Subcutaneous abdominal adipose tissue (tissue), 5 donors: ENCODE measurements around the gene PTPRD.
"Not testable (repeated sequence)": the region's sequence is repeated elsewhere in the genome, so short reads cannot be mapped to it uniquely, and the experiment has no call there.

Experiments
- H3K27ac ChIP-seq: one replicate; pipeline ENCODE4 v1.7.0; 2013; ENCODE audit warnings: low read depth, mild to moderate bottlenecking, inconsistent platforms, low read length, moderate library complexity
- H3K27me3 ChIP-seq, 5 donors: one replicate each; pipeline ENCODE4 v1.7.0; 2013; ENCODE audit warnings: low read length in 5 of 5, inconsistent platforms in 1 of 5; ENCODE audit not compliant: control insufficient read depth in 5 of 5, insufficient read depth in 4 of 5
- H3K36me3 ChIP-seq, 5 donors: one replicate each; pipeline ENCODE4 v1.7.0; 2013; ENCODE audit warnings: low read length in 5 of 5; ENCODE audit not compliant: control insufficient read depth in 5 of 5, insufficient read depth in 5 of 5
- H3K4me1 ChIP-seq, 5 donors: one replicate each; pipeline ENCODE4 v1.7.0; 2013; ENCODE audit warnings: low read length in 5 of 5, mild to moderate bottlenecking in 3 of 5, moderate library complexity in 1 of 5; ENCODE audit not compliant: control insufficient read depth in 5 of 5, insufficient read depth in 5 of 5
- H3K4me3 ChIP-seq, 5 donors: one replicate each; pipeline ENCODE4 v1.7.0; 2013; ENCODE audit warnings: low read length in 5 of 5, low read depth in 1 of 5
- H3K9ac ChIP-seq, 5 donors: one replicate each; pipeline ENCODE4 v1.7.0; 2013; ENCODE audit warnings: low read length in 5 of 5, mild to moderate bottlenecking in 4 of 5, moderate library complexity in 3 of 5
- H3K9me3 ChIP-seq, 5 donors: one replicate each; pipeline ENCODE4 v1.7.0; 2013; ENCODE audit warnings: low read length in 5 of 5; ENCODE audit not compliant: control insufficient read depth in 5 of 5
- donor health status: healthy.
- donor health status: healthy.
- donor health status: healthy.
- donor health status: healthy.
- donor health status: healthy.

Gene PTPRD

GRCh38 chr9:8706998-8707397, 1905.8 kb downstream of the PTPRD start:
- H3K36me3 ChIP-seq, result no peaks in the 10 kb centered on the region
- H3K27me3 ChIP-seq, result no peaks in the 10 kb centered on the region
- H3K27ac ChIP-seq, result no peak overlapping the region
- no peak overlapping the region for H3K4me3 ChIP-seq
- no peaks in the 10 kb centered on the region for H3K4me1 ChIP-seq
- no peaks in the 10 kb centered on the region for H3K9me3 ChIP-seq
- H3K9ac ChIP-seq, result no peak overlapping the region

GRCh38 chr9:8706531-8706930, 1906.3 kb downstream of the PTPRD start:
- H3K4me3 ChIP-seq, result no peak overlapping the region
- H3K27me3 ChIP-seq, result no peaks in the 10 kb centered on the region
- H3K4me1 ChIP-seq, result no peaks in the 10 kb centered on the region
- no peaks in the 10 kb centered on the region for H3K36me3 ChIP-seq
- no peak overlapping the region for H3K27ac ChIP-seq
- no peak overlapping the region for H3K9ac ChIP-seq
- no peaks in the 10 kb centered on the region for H3K9me3 ChIP-seq

- no peaks in the 10 kb centered on the region for H3K27me3 ChIP-seq
- no peaks in the 10 kb centered on the region for H3K9me3 ChIP-seq
- H3K27ac ChIP-seq, result no peak overlapping the region
- H3K4me1 ChIP-seq, result no peaks in the 10 kb centered on the region
- H3K9ac ChIP-seq, result no peak overlapping the region
- H3K4me3 ChIP-seq, result no peak overlapping the region
- H3K36me3 ChIP-seq, result no peaks in the 10 kb centered on the region
Observed at GRCh38 chr9:8705861-8706260, 1906.9 kb downstream of the PTPRD start.

- Histone ChIP-seq H3K36me3 (no peaks in the 10 kb centered on the region), H3K4me1 (no peaks in the 10 kb centered on the region), H3K9ac (no peak overlapping the region), H3K27me3 (no peaks in the 10 kb centered on the region), H3K4me3 (no peak overlapping the region), H3K9me3 (no peaks in the 10 kb centered on the region), H3K27ac (no peak overlapping the region)
Observed at GRCh38 chr9:8703904-8704303, 1908.9 kb downstream of the PTPRD start.

- Histone ChIP-seq H3K9ac (no peak overlapping the region), H3K4me3 (no peak overlapping the region), H3K4me1 (no peaks in the 10 kb centered on the region), H3K36me3 (no peaks in the 10 kb centered on the region), H3K27me3 (no peaks in the 10 kb centered on the region), H3K9me3 (no peaks in the 10 kb centered on the region), H3K27ac (no peak overlapping the region)
Observed at GRCh38 chr9:8701904-8702303, 1910.9 kb downstream of the PTPRD start.

- not testable (repeated sequence) for H3K27ac ChIP-seq, H3K36me3 ChIP-seq, H3K9me3 ChIP-seq, H3K4me3 ChIP-seq, H3K9ac ChIP-seq, H3K27me3 ChIP-seq, H3K4me1 ChIP-seq
Observed at GRCh38 chr9:8697565-8697964, 1915.2 kb downstream of the PTPRD start.

GRCh38 chr9:8696516-8696915, 1916.3 kb downstream of the PTPRD start:
- Histone ChIP-seq H3K4me1 (no peaks in the 10 kb centered on the region), H3K9me3 (no peaks in the 10 kb centered on the region), H3K36me3 (no peaks in the 10 kb centered on the region), H3K27ac (no peak overlapping the region), H3K9ac (no peak overlapping the region), H3K4me3 (no peak overlapping the region), H3K27me3 (no peaks in the 10 kb centered on the region)

GRCh38 chr9:8694983-8695588, 1917.7 kb downstream of the PTPRD start:
- no peak overlapping the region for H3K9ac ChIP-seq
- no peaks in the 10 kb centered on the region for H3K9me3 ChIP-seq
- H3K36me3 ChIP-seq, result no peaks in the 10 kb centered on the region
- no peaks in the 10 kb centered on the region for H3K4me1 ChIP-seq
- H3K27ac ChIP-seq, result no peak overlapping the region
- H3K4me3 ChIP-seq, result no peak overlapping the region
- H3K27me3 ChIP-seq, result no peaks in the 10 kb centered on the region

- Histone ChIP-seq H3K36me3 (no peaks in the 10 kb centered on the region), H3K4me3 (no peak overlapping the region), H3K9ac (no peak overlapping the region), H3K27ac (no peak overlapping the region), H3K27me3 (no peaks in the 10 kb centered on the region), H3K9me3 (no peaks in the 10 kb centered on the region), H3K4me1 (no peaks in the 10 kb centered on the region)
Observed at GRCh38 chr9:8693464-8693863, 1919.3 kb downstream of the PTPRD start.

GRCh38 chr9:8686516-8686915, 1926.3 kb downstream of the PTPRD start:
- H3K9ac ChIP-seq, result no peak overlapping the region
- H3K4me3 ChIP-seq, result no peak overlapping the region
- H3K27ac ChIP-seq, result no peak overlapping the region
- no peaks in the 10 kb centered on the region for H3K36me3 ChIP-seq
- H3K4me1 ChIP-seq, result no peaks in the 10 kb centered on the region
- H3K9me3 ChIP-seq, result no peaks in the 10 kb centered on the region
- H3K27me3 ChIP-seq, result no peaks in the 10 kb centered on the region

- no peaks in the 10 kb centered on the region for H3K4me1 ChIP-seq
- no peak overlapping the region for H3K27ac ChIP-seq
- H3K4me3 ChIP-seq, result no peak overlapping the region
- no peaks in the 10 kb centered on the region for H3K9me3 ChIP-seq
- H3K27me3 ChIP-seq, result no peaks in the 10 kb centered on the region
- no peaks in the 10 kb centered on the region for H3K36me3 ChIP-seq
- no peak overlapping the region for H3K9ac ChIP-seq
Observed at GRCh38 chr9:8685825-8686224, 1927.0 kb downstream of the PTPRD start.
